NCI-H1694 treated with DMSO at 0.1 percent for 48 hours (cell line): ENCODE results near the gene MAP3K20.
"Not testable (repeated sequence)": the region's sequence is repeated elsewhere in the genome, so short reads cannot be mapped to it uniquely, and the experiment has no call there.

Source experiments
- DNase-seq: peaks from one replicate; lab custom pipeline; 2025; lab: John Stamatoyannopoulos, UW

Gene MAP3K20

GRCh38 chr2:173075781-173076580 is at the start of gene MAP3K20:
Gene MAP3K20, plus strand, starts transcription at chr2:173075846. Its CDS starts 15,186 bp downstream, at chr2:173091032.
- peak; percentile 58 for DNase-seq

- no peak for DNase-seq
These were observed 49.2 kb upstream of the MAP3K20 start for GRCh38 chr2:173026479-173026878.

GRCh38 chr2:173027181-173028128 is 48.2 kb upstream of the MAP3K20 start:
- peak; percentile 87 for DNase-seq

- DNase-seq = peak; percentile 46
These were observed 47.5 kb upstream of the MAP3K20 start for GRCh38 chr2:173028141-173028540.

GRCh38 chr2:173028671-173029070 is 47.0 kb upstream of the MAP3K20 start:
- DNase-seq = peak; percentile 66

- no peak for DNase-seq
These were observed 44.8 kb upstream of the MAP3K20 start for GRCh38 chr2:173030561-173031490.

- no peak for DNase-seq
These were observed 43.6 kb upstream of the MAP3K20 start for GRCh38 chr2:173032032-173032431.

- no peak for DNase-seq
These were observed 42.6 kb upstream of the MAP3K20 start for GRCh38 chr2:173033084-173033483.

GRCh38 chr2:173034143-173034542 is 41.5 kb upstream of the MAP3K20 start:
- DNase-seq = no peak

GRCh38 chr2:173037245-173038120 is 38.2 kb upstream of the MAP3K20 start:
- DNase-seq = no peak

GRCh38 chr2:173038257-173038656 is 37.4 kb upstream of the MAP3K20 start:
- not testable (repeated sequence) for DNase-seq

GRCh38 chr2:173040729-173041128 is 34.9 kb upstream of the MAP3K20 start:
- no peak for DNase-seq

- no peak for DNase-seq
These were observed 32.2 kb upstream of the MAP3K20 start for GRCh38 chr2:173043476-173043875.

GRCh38 chr2:173043897-173044519 is 31.6 kb upstream of the MAP3K20 start:
- no peak for DNase-seq

- no peak for DNase-seq
These were observed 31.0 kb upstream of the MAP3K20 start for GRCh38 chr2:173044686-173045085.

- no peak for DNase-seq
These were observed 30.5 kb upstream of the MAP3K20 start for GRCh38 chr2:173045181-173045580.

GRCh38 chr2:173048522-173048896 is 27.1 kb upstream of the MAP3K20 start:
- DNase-seq = peak; percentile 69

GRCh38 chr2:173048897-173049661 is 26.6 kb upstream of the MAP3K20 start:
- DNase-seq = peak; percentile 97

GRCh38 chr2:173049831-173050230 is 25.8 kb upstream of the MAP3K20 start:
- DNase-seq = no peak
